HepG2 (cell line): Measurements from ENCODE around the gene RPL38. TPM values are rescaled to one million over a fixed set of nuclear protein-coding genes. Genes with fewer than 3 reads are reported as not detected.

ENCODE experiments used
- ATAC-seq: fragments of 200-7000 bp; cut with Tn5 transposase; 3 replicates; pipeline ENCODE4 v1.9.1; 2020; ENCODE audit warnings: mild to moderate bottlenecking, moderate library complexity
- BruUV-seq: library from RNA; stranded (reverse); fragments of 400-500 nt; replicated peaks from 2 replicates; lab custom pipeline; 2021; lab: Mats Ljungman, UMichigan
- CTCF ChIA-PET: fragments of 300-600 bp; formaldehyde crosslinking; extraction: SDS; loops from one replicate; lab custom pipeline; 2021; ENCODE audit warnings: low total read pairs, inconsistent platforms, low intra/inter-chr PET ratio; lab: Yijun Ruan, JAX
- POLR2A ChIA-PET: fragments of 350-600 bp; sonication (Branson Sonifier 250); formaldehyde crosslinking; loops from one replicate; lab custom pipeline; 2020; ENCODE audit warnings: antibody characterized with exemption, inconsistent platforms; lab: Yijun Ruan, JAX
- DNase-seq: peaks from one replicate; pipeline ENCODE4 v3.0.0-alpha.2; 2015; ENCODE audit warnings: low spot score
- FAIRE-seq: peaks from 3 replicates; lab custom pipeline; 2011; peaks lifted over from hg19 to GRCh38; lab: Jason Lieb, UNC
- H2AFZ ChIP-seq: one replicate; pipeline ENCODE4 v1.6.1; 2011; ENCODE audit warnings: low read length, inconsistent platforms
- H3K27ac ChIP-seq: fragments of 300-600 bp; 3 replicates; pipeline ENCODE4 v1.8.0; 2011; ENCODE audit warnings: mixed run types, mild to moderate bottlenecking, mixed read lengths, low read length, inconsistent platforms; ENCODE audit not compliant: insufficient read depth; ENCODE audit errors: extremely low read length
- H3K27me3 ChIP-seq, 2 experiments: fragments of 200-600 bp in 1 of 2; 2 replicates in 1 of 2; 3 replicates in 1 of 2; pipeline versions ENCODE4 v1.6.0 to v1.8.0; 2011; ENCODE audit warnings: low read length in 2 of 2, mild to moderate bottlenecking in 2 of 2, moderate library complexity in 2 of 2, inconsistent platforms in 1 of 2; ENCODE audit not compliant: insufficient read depth in 2 of 2, control insufficient read depth in 1 of 2
- H3K36me3 ChIP-seq, 2 experiments: fragments of 200-600 bp in 1 of 2; replicated peaks in 1 of 2; 2 replicates in 1 of 2; 3 replicates in 1 of 2; pipeline versions ENCODE4 v1.5.1 to v1.8.0; 2011; ENCODE audit warnings: low read length in 2 of 2, inconsistent platforms in 1 of 2; ENCODE audit not compliant: insufficient read depth in 2 of 2, control insufficient read depth in 1 of 2
- H3K4me1 ChIP-seq: 2 replicates; pipeline ENCODE4 v1.5.1; 2012; ENCODE audit warnings: low read length, inconsistent platforms; ENCODE audit not compliant: insufficient read depth
- H3K4me2 ChIP-seq: 2 replicates; pipeline ENCODE4 v1.6.0; 2011; ENCODE audit warnings: low read depth, low read length, inconsistent platforms
- H3K4me3 ChIP-seq, 3 experiments: fragments of 200-600 bp in 1 of 3; sonication (generic), shearing (Covaris generic) in 1 of 3; replicated peaks in 1 of 3; 2 replicates each; pipeline ENCODE4 v1.5.1; 2011 to 2016; ENCODE audit warnings: low read length in 3 of 3, inconsistent platforms in 2 of 3, low read depth in 2 of 3, mild to moderate bottlenecking in 2 of 3, control low read depth in 1 of 3, mixed read lengths in 1 of 3; ENCODE audit not compliant: insufficient read depth in 1 of 3
- H3K79me2 ChIP-seq: one replicate; pipeline ENCODE4 v1.6.1; 2011; ENCODE audit warnings: low read length, inconsistent platforms; ENCODE audit not compliant: insufficient read depth
- H3K9ac ChIP-seq: 2 replicates; pipeline ENCODE4 v1.6.0; 2011; ENCODE audit warnings: mild to moderate bottlenecking, low read depth, low read length, inconsistent platforms; ENCODE audit not compliant: insufficient read depth
- H3K9me3 ChIP-seq: 2 replicates; pipeline ENCODE4 v1.5.1; 2012; ENCODE audit warnings: mild to moderate bottlenecking, low read length
- H4K20me1 ChIP-seq: 2 replicates; pipeline ENCODE4 v1.6.0; 2011; ENCODE audit warnings: inconsistent platforms, mild to moderate bottlenecking, low read length, moderate library complexity; ENCODE audit not compliant: insufficient read depth
- BRCA1 ChIP-seq: sonication (generic); formaldehyde crosslinking; IDR thresholded peaks from 2 replicates; pipeline ENCODE4 v1.4.0; 2020; ENCODE audit warnings: missing genetic modification reagents
- MNT ChIP-seq: fragments of 450-650 bp; IDR thresholded peaks from 2 replicates; pipeline ENCODE4 v1.6.1; 2016
- NONO ChIP-seq, 2 experiments: fragments of 450-650 bp in 1 of 2; sonication (generic) in 1 of 2; formaldehyde crosslinking in 1 of 2; IDR thresholded peaks in 1 of 2; conservative IDR thresholded peaks in 1 of 2; 2 replicates each; pipeline versions ENCODE4 v1.6.1 to v1.8.0; 2017 to 2022; ENCODE audit warnings: mild to moderate bottlenecking in 1 of 2, missing genetic modification reagents in 1 of 2, moderate library complexity in 1 of 2
- NR2F2 ChIP-seq: IDR thresholded peaks from 2 replicates; pipeline ENCODE4 v1.6.1; 2012; ENCODE audit warnings: low read depth, inconsistent platforms, borderline replicate concordance
- PAX8 ChIP-seq: sonication (generic); formaldehyde crosslinking; IDR thresholded peaks from 2 replicates; pipeline ENCODE4 v1.8.0; 2022; ENCODE audit warnings: mild to moderate bottlenecking, missing genetic modification reagents, borderline replicate concordance
- TBX3 ChIP-seq: fragments of 450-650 bp; IDR thresholded peaks from 2 replicates; pipeline ENCODE4 v1.6.1; 2017; ENCODE audit warnings: antibody characterized with exemption, mild to moderate bottlenecking, inconsistent platforms, borderline replicate concordance
- ZNF207 ChIP-seq: fragments of 450-650 bp; IDR thresholded peaks from 2 replicates; pipeline ENCODE4 v1.6.1; 2016; ENCODE audit warnings: antibody characterized with exemption, borderline replicate concordance
- ZNF747 ChIP-seq: sonication (generic); formaldehyde crosslinking; IDR thresholded peaks from 2 replicates; pipeline ENCODE4 v1.8.1; 2023; ENCODE audit warnings: missing genetic modification reagents, mild to moderate bottlenecking, borderline replicate concordance
- WGBS: methylation state at CpG from one replicate; pipeline ENCODE4 v1.1.6; 2017; ENCODE audit warnings: low lambda C conversion rate; 5-methylcytosine and 5-hydroxymethylcytosine counted together
- in situ Hi-C: cut with HindIII; loops from 2 replicates; pipeline ENCODE4 v1.10.0; 2017; ENCODE audit warnings: low pct_unique_long_range_greater_than_20kb; ENCODE audit not compliant: extremely low pct_ligation_motif_present
- intact Hi-C: fragments of 100-400 bp; cut with micrococcal nuclease; formaldehyde crosslinking; loops from one replicate; pipeline ENCODE4 v1.10.0; 2022; ENCODE audit not compliant: unreplicated experiment
- polyA plus RNA-seq, 8 experiments: library from polyadenylated mRNA; depleted of rRNA in 3 of 8; stranded (reverse) in 7 of 8; unstranded in 1 of 8; fragments of >200 nt; fragmentation: Illumina TruSeq in 4 of 8; extraction: Trizol in 4 of 8; gene quantifications; 2 replicates each; pipeline versions ENCODE4 v1.2.1 to v1.2.3, GENCODE V29; 2011 to 2016; ENCODE audit warnings: low read depth in 4 of 8, missing spikeins in 1 of 8, mixed read lengths in 1 of 8; ENCODE audit not compliant: insufficient read depth in 1 of 8
- total RNA-seq, 5 experiments: library from RNA; depleted of rRNA; stranded (reverse); fragments of >200 nt; fragmentation: Illumina TruSeq; extraction: Trizol; gene quantifications; 2 replicates each; pipeline ENCODE4 v1.2.3, GENCODE V29; 2016; ENCODE audit warnings: low read depth in 1 of 5
- TF ChIP-seq, protein P1 (sequence below): sonication (generic); formaldehyde crosslinking; conservative IDR thresholded peaks from 2 replicates; pipeline ENCODE4 v1.5.0; 2020; ENCODE audit warnings: missing genetic modification reagents
- TF ChIP-seq, protein P2 (sequence below): sonication (generic); formaldehyde crosslinking; IDR thresholded peaks from 2 replicates; pipeline ENCODE4 v1.4.0; 2020; ENCODE audit warnings: missing genetic modification reagents

Gene RPL38
- total and polyA plus RNA-seq, 2 of the 13 experiments (the other 11 are each of a cell fraction or from before 2014, with no cell fraction given) = 2,370 to 2,372 TPM

GRCh38 chr17:74186498-74186897 is 17.0 kb upstream of the RPL38 start:
- peaks cover 0 to 37% of the 10 kb centered on the region in 2 experiments; a peak in 3 of 5 replicates for H3K27me3 ChIP-seq
- intact Hi-C loops = no loop called here
- CTCF ChIA-PET = no interaction called here

DNA sequence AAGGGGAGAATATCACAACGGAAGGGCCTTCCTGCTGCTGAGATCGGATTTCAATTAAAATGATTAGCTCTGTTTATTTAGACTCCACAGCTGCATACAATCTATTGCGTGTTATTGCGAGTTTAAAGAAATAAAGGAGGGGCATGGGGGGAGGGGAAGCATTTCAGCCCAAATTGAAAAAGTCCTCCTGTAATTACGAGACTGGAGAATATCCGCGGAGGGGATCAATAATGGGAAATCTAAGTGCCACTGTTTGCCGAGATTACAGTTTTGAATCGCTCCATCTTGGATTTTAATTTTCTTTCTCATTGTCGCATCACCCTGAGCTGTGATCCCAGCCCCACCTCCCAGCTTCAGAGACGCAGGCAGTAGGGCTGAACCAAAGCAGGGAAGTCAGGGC is 15.7 kb upstream of the RPL38 start:
- Histone ChIP-seq H4K20me1 (no peaks in the 10 kb centered on the region), H3K4me1 (peaks cover 4% of the 10 kb centered on the region), H3K4me2 (no peak overlapping the region), H3K36me3 (no peaks in the 10 kb centered on the region), H3K4me3 (no peak overlapping the region), H2AFZ (no peak overlapping the region), H3K27ac (no peak overlapping the region), H3K27me3 (peaks cover 0 to 24% of the 10 kb centered on the region in 2 experiments; a peak in 3 of 5 replicates), H3K79me2 (no peaks in the 10 kb centered on the region), H3K9ac (no peak overlapping the region), H3K9me3 (no peaks in the 10 kb centered on the region)
- ChIA-PET POLR2A (no interaction called here), CTCF (no interaction called here)
- ATAC-seq (no peak), FAIRE-seq (no peak), DNase-seq (no peak)
- intact Hi-C loops (no loop called here), in situ Hi-C loops (loop anchor here (10.0 kb wide), 1 partner anchor 753 kb away; no protein-coding TSS in a partner anchor)
- 8% methylated on average over 11 of the region's 11 CpGs for WGBS
- BruUV-seq = no TSS peak
- TF ChIP-seq PAX8 (CRISPR knock-in tag) = no peak
- no peak for TF ChIP-seq NONO (IDR thresholded peaks at IDR 0.05)
- TF ChIP-seq NONO (CRISPR knock-in tag; conservative IDR thresholded peaks at IDR 0.05) = no peak
- TF ChIP-seq, protein P1, sequence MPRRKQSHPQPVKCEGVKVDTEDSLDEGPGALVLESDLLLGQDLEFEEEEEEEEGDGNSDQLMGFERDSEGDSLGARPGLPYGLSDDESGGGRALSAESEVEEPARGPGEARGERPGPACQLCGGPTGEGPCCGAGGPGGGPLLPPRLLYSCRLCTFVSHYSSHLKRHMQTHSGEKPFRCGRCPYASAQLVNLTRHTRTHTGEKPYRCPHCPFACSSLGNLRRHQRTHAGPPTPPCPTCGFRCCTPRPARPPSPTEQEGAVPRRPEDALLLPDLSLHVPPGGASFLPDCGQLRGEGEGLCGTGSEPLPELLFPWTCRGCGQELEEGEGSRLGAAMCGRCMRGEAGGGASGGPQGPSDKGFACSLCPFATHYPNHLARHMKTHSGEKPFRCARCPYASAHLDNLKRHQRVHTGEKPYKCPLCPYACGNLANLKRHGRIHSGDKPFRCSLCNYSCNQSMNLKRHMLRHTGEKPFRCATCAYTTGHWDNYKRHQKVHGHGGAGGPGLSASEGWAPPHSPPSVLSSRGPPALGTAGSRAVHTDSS = no peak
- TF ChIP-seq, protein P2, sequence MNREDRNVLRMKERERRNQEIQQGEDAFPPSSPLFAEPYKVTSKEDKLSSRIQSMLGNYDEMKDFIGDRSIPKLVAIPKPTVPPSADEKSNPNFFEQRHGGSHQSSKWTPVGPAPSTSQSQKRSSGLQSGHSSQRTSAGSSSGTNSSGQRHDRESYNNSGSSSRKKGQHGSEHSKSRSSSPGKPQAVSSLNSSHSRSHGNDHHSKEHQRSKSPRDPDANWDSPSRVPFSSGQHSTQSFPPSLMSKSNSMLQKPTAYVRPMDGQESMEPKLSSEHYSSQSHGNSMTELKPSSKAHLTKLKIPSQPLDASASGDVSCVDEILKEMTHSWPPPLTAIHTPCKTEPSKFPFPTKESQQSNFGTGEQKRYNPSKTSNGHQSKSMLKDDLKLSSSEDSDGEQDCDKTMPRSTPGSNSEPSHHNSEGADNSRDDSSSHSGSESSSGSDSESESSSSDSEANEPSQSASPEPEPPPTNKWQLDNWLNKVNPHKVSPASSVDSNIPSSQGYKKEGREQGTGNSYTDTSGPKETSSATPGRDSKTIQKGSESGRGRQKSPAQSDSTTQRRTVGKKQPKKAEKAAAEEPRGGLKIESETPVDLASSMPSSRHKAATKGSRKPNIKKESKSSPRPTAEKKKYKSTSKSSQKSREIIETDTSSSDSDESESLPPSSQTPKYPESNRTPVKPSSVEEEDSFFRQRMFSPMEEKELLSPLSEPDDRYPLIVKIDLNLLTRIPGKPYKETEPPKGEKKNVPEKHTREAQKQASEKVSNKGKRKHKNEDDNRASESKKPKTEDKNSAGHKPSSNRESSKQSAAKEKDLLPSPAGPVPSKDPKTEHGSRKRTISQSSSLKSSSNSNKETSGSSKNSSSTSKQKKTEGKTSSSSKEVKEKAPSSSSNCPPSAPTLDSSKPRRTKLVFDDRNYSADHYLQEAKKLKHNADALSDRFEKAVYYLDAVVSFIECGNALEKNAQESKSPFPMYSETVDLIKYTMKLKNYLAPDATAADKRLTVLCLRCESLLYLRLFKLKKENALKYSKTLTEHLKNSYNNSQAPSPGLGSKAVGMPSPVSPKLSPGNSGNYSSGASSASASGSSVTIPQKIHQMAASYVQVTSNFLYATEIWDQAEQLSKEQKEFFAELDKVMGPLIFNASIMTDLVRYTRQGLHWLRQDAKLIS (CRISPR knock-in tag) = no peak
- no peak for TF ChIP-seq NR2F2

More at GRCh38 chr17:74186498-74186897, 17.0 kb upstream of the RPL38 start:
- Histone ChIP-seq H3K36me3 (no peaks in the 10 kb centered on the region), H3K79me2 (no peaks in the 10 kb centered on the region), H3K4me3 (no peak overlapping the region), H4K20me1 (no peaks in the 10 kb centered on the region), H3K9me3 (no peaks in the 10 kb centered on the region), H2AFZ (no peak overlapping the region), H3K4me2 (no peak overlapping the region), H3K4me1 (no peaks in the 10 kb centered on the region), H3K27ac (no peak overlapping the region), H3K9ac (no peak overlapping the region)
- TF ChIP-seq MNT = peak; percentile 92
- TF ChIP-seq ZNF207 = 0 out of 2 replicates have a peak, but pooled peaks have one; percentile 56
- no peak for TF ChIP-seq ZNF747
- no peak for TF ChIP-seq BRCA1 (CRISPR knock-in tag)
- TF ChIP-seq TBX3 = 0 out of 2 replicates have a peak, but pooled peaks have one; percentile 10
- 59% methylated on average over 20 of the region's 20 CpGs for WGBS
- POLR2A ChIA-PET = no interaction called here
- BruUV-seq = no TSS peak
- in situ Hi-C loops = loop anchor here (10.0 kb wide), 1 partner anchor 752 kb away; no protein-coding TSS in a partner anchor
- ATAC-seq (no peak), DNase-seq (no peak), FAIRE-seq (no peak)
